T follicular helper cell (primary cell): ENCODE measurements around the gene SUMO3.

Experiments
- DNase-seq: peaks from one replicate; pipeline ENCODE4 v3.0.0-alpha.2; 2020; ENCODE audit warnings: low read depth

SUMO3 gene

DNA sequence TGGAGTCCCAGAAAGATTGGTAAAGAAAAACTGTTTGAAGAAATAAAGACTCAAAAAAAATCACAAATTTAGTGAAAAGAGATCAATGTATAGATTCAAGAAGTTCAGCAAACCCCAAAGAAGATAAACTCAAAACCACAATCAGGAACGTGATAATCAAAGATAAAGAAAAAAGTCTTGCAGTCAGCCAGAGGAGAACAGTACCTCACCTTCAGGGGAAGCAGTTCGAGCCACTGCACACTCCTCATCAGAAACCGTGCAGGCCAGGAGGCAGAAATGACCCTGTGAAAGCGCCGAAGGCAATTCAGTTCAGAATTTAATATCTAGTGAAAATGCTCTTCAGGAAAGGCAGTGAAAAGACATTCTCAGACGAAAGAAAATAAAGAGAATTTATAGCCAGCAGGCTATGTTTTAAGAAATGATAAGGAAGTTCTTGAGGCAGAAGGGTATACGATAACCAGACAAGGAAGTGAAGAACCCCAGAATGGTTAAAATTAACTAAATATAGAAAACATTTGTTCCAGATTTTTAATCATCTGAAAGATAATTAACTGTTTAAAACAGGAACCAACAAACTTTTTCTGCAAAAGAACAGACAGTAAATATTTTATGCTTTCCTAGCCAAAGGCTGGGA, 13.5 kb upstream of the SUMO3 start:
- DNase-seq: no peak

DNA sequence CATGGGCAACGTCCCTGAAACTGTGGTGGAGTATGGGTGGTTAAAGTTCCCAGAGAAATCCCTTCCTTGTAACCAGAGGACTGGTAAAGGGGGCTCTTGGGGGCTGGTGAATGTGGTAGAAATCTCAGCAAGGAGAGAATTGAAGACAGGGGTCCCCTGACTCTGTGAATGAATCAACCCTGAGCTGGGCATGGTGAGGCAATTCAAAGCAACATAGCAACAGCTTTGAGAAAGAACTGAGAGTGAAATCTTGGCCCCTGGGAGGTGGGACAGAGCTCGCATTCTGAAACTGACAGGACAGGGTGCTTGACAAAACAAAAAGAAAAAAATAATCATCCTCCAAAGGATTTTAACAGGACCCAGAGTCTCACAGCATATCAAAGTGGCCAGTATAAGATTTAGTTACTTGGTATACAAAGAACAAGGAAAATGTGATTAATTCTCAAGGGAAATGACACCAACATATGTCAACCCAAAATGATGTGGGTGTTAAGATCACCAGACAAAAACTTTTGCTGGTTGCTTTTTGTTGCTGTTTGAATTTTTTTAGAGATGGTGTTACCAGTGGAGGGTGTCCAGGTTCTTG, 11.7 kb upstream of the SUMO3 start:
- DNase-seq: no peak

DNA sequence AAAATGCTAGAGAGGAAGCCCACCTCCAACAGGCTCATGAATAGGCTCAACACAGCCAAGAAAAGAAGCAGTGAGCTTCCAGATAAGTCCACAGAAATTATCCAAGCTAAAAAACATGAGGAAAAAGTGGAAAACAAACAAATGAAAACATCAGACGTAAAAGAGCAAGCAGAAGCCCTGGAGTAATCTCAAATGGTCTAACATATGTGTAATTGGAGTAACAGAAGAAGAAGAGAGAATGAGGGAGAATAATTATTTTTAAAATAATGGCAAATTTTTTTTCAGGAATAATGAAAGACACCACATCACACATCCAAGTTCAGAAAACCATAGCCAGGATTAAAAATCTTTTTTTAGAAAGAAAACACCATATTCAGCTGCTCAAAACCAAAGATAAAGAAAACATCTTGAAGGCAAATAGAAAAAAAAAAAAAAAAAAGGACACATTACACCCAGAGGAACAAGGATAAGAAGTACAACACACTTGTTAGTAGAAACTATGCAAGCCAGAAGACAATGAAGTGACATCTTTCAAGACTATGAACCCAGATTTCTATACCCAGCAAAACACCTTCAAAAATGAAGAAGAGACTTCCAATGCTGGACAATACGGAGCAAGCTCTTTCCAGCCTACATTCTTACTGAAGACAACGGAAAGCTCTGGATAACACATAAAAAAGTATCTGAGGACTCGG, 10.6 kb upstream of the SUMO3 start:
- no peak for DNase-seq

DNA sequence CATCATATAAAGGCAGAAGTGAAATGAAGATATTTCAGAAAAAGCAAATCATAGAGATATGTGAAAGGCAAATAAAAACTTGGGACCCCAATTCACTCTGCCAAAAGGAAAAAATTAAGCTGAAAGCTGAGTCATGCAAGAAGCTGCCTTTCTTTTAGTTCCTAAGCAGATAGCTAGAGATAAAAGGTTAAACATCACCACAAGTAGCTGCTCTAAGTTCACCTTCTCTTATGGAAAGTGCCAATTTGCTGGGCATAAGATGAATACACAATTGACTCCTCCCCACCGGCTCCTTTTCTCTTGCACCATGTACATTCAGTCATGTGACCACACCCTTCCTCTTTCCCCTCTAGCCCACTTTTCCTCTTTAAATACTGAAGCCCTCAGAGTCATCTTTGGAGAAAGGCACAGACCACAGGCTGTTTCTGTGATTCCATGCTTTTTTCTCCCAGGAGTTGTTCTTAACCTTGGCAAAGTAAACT, 5.4 kb upstream of the SUMO3 start:
- no peak for DNase-seq

GRCh38 chr21:44822484-44823178, 4.8 kb upstream of the SUMO3 start:
- DNase-seq: no peak

- DNase-seq: no peak
Measured at GRCh38 chr21:44820851-44821250, 3.0 kb upstream of the SUMO3 start.

DNA sequence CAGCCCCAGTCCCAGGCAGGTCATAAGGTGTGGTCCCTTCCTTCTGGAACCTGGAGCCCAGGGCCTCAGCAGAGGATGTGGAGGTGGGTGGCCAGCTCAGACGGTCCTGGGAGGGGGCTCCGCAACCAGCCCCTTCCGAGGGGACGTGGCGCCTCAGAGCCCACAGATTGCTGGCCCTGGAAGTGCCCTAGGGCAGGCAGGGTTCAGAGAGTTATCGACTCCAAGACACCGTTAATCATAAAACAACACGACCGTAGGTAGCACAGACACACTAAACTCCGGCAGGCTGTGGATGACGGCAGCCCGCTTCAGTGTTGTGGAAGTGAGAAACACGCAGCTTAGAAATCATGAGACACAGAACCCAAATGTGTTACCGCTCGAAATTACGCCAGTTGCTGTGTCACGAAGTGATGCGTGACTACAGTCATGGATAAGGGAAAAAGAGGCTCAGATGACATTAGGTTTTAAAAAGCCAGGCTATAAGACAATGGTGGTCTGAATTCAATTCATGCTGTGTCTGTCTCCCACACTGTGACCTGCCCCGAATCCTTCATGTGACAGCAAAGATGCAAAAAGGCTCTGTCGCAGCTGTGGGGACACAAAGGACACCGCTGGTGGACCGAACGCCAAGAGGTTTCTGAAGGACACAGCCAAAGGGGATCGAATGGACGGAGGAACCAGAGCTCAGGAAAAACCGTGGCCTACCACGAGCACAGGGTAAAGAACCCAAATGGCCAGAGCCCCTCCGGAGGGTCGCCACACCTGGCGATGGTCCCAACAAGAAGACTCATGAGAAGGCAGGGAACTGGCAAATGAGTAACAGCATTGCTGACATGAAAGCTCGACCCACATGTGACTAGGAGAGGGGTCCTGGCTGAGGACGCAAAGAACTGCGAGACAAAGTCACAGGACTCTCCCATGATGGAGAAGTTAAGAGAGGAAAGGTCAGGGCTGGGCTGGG, 1.7 kb upstream of the SUMO3 start:
- no peak for DNase-seq

GRCh38 chr21:44818640-44819011, 764 bp upstream of the SUMO3 start:
- no peak for DNase-seq

GRCh38 chr21:44817506-44817880, 369 bp downstream of the SUMO3 start:
- DNase-seq: peak; percentile 89

DNA sequence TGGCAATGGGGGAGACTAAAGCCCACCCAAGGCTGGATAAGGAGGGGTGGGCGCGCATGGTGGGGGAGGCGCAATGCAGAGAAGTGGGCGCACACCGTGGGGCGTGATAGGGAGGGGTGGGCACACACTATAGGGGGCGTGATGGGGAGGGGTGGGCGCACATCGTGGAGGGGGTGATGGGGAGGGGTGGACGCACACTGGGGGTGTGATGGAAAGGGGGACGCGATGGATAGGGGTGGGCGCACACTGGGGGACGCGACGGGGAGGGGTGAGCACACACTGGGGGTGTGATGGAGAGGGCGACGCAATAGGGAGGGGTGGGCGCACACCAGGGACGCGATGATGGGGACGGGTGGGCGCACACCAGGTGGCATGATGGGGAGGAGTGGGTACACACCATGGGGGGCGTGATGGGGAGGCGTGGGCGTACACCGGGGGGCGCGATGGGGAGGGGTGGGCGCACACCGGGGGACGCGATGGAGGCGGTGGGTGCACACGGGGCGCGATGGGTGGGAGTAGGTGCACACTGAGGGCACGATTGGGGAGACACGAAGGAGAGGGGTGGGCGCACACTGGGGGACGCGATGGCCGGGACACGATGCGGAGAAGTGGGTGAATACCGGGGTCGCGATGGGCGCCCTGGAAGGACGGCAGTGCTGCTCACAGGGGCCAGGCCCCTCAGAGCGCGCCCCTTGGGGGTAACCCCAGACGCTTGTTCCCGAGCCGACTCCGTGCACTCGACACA, 929 bp downstream of the SUMO3 start:
- no peak for DNase-seq

DNA sequence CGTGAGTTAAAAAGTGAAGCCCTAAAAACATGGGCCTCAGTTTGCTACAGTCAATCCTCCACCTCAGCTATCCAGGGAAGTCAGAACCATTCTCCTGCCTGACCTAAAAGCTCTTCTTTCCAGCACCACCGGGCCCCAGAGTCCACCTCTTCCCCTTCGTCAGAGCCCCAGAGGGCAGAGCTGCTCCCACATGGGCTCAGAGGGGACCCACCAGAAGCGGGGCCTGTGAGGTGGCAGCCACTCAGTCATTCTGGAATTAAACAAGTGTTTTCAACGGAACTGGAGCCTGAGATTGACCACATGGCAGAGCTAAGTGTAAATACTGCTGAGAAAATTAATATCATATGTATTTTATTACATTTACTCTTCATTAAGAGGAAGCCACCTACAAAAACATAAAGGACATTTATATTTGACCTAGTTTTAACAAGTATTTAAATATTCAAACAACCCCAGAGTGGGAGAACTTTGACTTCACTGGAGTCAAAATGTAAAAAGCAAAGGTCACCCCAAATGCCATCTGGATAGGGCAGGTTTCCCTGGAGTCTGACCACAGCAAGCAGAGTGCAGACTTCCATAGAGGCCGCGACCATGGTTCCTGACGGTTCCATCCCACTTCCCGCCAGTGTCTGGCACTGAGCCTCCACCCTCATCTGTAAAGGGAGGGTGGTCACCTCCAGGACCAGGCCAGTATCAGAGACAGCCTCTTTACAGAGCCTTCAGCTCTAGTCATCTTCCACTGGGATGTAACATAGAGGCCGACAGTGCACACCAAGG, 1.8 kb downstream of the SUMO3 start:
- no peak for DNase-seq

DNA sequence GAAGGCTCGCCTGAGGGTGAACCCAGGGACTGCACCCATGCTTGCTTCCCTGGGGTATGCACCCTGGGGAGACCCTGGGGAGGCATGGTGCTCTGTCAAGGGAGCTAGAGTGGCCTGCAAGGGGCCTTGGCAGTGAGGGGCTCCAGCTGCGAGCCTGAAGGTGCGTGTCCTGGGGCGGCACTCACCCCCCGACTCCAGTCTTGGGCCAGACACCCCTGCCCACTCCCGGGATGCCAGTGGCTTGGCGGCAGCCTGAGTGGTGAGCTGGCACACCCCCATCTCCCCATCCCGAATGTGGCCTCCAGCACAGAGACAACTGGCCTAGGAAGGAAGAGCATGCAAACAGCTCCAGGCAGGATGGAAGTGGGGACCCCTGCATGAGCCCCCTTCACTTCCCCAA, 2.6 kb downstream of the SUMO3 start:
- DNase-seq: no peak

DNA sequence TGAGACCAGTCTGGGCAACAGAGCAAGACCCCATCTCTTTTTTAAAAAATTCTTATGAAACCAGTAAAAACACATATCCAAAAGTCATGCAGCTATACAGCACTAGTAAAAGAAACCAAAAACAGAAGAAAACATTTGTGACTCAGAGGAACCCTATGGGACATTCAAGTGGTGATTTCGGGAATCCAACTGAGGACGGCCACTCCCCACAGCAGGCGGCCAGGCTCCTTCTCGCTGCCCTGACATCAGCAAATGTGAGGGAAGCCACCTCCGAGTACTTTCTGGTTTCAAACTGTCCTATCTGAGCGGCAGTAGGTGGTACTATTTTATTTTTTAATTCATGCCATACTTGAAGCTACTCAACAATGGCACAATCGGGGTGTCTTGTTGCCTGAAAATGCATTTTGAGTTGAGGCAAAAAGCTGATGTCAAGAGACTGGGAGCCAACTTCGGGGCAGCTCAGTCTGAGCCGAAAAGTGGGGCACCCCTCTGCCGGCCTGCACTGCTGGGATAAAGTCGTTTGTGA, 3.3 kb downstream of the SUMO3 start:
- no peak for DNase-seq

DNA sequence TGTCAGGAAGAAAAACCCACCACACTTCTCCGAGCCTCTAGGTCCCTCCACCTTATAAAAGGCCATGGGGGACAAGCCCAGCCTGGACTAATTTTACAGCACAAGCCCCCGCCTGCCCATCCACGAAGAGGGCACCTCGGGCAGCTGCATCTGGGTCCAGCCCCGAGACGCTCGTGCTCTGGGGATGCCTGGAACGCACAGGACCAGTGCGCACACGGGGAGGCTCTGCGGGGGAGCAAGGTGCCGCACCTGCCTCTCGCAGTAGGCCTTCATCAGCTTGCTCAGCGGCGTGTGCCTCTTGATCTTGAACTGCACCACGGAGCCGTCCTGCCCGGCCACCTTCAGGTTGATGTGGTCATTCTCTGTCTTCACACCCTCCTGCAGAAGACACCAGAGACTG, 4.1 kb downstream of the SUMO3 start:
- DNase-seq: no peak

GRCh38 chr21:44813149-44813548, 4.7 kb downstream of the SUMO3 start:
- DNase-seq: no peak

DNA sequence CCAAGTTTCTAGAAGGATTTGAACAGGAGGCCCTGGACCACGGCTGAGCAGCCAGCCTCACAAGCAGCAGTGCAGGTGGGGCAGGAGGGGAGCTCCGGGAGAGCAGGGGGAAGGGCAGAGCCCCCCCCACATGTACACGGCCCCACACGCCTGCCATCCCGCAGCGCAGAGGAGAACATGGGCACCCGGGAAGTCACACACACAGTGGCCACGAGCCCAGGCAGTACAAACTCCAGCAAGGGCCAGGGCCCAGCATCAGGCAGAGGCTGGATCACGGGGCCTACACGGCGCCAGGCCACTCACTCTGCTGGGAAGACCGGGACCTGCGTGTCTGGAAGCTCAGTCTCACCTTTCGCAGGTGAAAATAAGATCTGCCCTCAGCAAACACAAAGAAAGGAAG, 5.2 kb downstream of the SUMO3 start:
- DNase-seq: no peak

DNA sequence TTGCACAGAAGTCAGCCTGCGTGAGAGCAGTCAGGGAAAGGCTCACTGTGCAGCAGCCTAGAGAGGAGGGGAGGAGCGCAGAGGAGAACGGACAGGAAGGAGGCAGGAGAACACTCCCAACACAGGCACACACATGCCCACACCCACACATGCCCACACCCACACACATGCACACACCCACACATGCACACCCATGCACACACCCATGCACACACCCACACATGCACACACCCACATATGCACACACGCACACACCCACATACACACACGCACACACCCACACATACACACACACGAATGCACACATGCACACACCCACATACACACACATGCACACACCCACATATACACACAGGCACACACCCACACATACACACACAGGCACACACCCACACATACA, 7.1 kb downstream of the SUMO3 start:
- no peak for DNase-seq

DNA sequence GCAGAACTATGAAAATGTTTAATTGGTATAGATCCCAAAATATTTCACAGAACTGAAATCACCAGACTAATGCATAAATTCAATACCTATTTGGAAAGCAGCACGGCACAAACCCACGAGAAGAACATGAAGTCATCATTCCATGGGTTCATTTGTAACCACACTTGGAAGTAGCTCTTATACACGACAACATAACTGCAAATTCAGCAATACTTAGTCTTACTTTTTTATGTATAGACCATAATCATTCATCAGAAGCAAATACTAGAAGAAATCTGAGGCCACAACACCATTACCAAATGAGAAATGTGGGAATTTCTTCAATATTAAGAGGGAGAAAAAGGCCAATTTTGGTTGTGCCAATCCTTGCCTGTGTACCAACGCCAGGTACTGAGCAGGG, 12.0 kb downstream of the SUMO3 start:
- no peak for DNase-seq

DNA sequence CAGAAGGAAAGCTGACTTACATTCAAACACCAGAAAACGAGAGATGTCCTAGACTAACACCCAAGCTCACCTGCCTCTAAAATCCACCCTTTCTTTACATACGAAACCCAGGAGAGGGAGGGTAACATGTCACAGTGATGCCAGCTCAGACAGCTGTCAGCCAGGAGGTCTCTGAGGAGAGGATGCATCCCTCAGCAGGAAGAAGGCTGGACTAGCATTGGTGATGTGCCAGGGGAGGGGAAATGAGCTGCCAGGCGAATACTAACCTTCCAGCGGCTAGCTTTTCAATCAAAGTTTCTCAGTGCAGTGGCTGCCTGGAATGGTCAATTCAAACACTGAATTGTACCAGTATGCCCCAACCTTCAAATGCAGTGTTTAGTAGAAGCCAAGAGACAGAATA, 12.6 kb downstream of the SUMO3 start:
- DNase-seq: no peak

GRCh38 chr21:44804762-44805161, 13.1 kb downstream of the SUMO3 start:
- no peak for DNase-seq
